ENCODE measurements around the gene RAB11B. TPM values are rescaled to one million over a fixed set of nuclear protein-coding genes. Genes with fewer than 3 reads are reported as not detected.
A peak's percentile ranks its signal among the peaks of the same experiment; 100 is the strongest.

Gene RAB11B
- total RNA-seq, 1 experiment from 2014 or later: 91.3 TPM

DNA sequence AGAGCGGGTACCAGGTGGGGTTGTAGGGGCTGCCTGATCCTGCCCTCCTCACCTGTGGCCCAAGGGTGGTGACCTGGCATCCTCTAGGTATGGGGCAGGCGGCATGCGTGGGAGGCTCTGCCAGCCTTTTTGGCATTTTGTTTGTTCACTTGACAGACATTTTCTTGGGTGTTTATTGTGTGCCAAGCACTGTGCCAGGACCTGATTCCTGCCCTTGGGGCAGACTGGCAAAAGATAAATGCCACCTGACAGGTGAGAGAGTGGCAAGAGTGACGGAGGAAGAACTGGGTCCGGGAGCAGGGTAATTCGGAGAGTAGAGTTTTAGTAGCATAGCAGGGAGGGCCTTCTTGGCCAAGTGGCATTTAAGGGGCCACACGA lies 6.0 kb downstream of the RAB11B start:
- Mint-ChIP-seq H3K27me3 (ENCODE audit: insufficient read depth, unreplicated experiment) (no peaks in the 10 kb centered on the region), H3K4me3 (ENCODE audit: unreplicated experiment) (no peak overlapping the region), H3K4me1 (ENCODE audit: low read depth, unreplicated experiment) (peaks cover 13% of the 10 kb centered on the region), H3K27ac (ENCODE audit: unreplicated experiment) (no peak overlapping the region), H3K36me3 (ENCODE audit: insufficient read depth, unreplicated experiment) (peaks cover 20% of the 10 kb centered on the region), H3K9me3 (ENCODE audit: unreplicated experiment) (no peaks in the 10 kb centered on the region)
- TF ChIP-seq, protein P1, sequence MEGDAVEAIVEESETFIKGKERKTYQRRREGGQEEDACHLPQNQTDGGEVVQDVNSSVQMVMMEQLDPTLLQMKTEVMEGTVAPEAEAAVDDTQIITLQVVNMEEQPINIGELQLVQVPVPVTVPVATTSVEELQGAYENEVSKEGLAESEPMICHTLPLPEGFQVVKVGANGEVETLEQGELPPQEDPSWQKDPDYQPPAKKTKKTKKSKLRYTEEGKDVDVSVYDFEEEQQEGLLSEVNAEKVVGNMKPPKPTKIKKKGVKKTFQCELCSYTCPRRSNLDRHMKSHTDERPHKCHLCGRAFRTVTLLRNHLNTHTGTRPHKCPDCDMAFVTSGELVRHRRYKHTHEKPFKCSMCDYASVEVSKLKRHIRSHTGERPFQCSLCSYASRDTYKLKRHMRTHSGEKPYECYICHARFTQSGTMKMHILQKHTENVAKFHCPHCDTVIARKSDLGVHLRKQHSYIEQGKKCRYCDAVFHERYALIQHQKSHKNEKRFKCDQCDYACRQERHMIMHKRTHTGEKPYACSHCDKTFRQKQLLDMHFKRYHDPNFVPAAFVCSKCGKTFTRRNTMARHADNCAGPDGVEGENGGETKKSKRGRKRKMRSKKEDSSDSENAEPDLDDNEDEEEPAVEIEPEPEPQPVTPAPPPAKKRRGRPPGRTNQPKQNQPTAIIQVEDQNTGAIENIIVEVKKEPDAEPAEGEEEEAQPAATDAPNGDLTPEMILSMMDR (IDR thresholded peaks at IDR 0.05; ENCODE audit: insufficient read depth in 1 of 2, low read depth in 1 of 2, low read length in 1 of 2, severe bottlenecking in 1 of 2, unreplicated experiment in 1 of 2): no peak
- Histone ChIP-seq H3K4me1 (peaks cover 8% of the 10 kb centered on the region; the same call in 1 of the 2 replicates), H3K4me3 (ENCODE audit: low read depth, low read length) (no peak overlapping the region), H3K36me3 (ENCODE audit: control insufficient read depth, insufficient read depth, low read length) (peaks cover 3% of the 10 kb centered on the region), H3K27me3 (replicated peaks; ENCODE audit: control insufficient read depth, insufficient read depth, low read length) (no peaks in the 10 kb centered on the region), H3K9me3 (no peaks in the 10 kb centered on the region)
- CTCF ChIA-PET: no interaction called here
- DNase-seq: no peak
- no TSS peak for BruUV-seq (replicated peaks)
- intact Hi-C loops (cut with micrococcal nuclease; ENCODE audit: unreplicated experiment): loop anchor here (2.0 to 5.0 kb wide), 2 partner anchors 41 to 129 kb away; no protein-coding TSS in a partner anchor
- POLR2A ChIA-PET: no interaction called here

DNA sequence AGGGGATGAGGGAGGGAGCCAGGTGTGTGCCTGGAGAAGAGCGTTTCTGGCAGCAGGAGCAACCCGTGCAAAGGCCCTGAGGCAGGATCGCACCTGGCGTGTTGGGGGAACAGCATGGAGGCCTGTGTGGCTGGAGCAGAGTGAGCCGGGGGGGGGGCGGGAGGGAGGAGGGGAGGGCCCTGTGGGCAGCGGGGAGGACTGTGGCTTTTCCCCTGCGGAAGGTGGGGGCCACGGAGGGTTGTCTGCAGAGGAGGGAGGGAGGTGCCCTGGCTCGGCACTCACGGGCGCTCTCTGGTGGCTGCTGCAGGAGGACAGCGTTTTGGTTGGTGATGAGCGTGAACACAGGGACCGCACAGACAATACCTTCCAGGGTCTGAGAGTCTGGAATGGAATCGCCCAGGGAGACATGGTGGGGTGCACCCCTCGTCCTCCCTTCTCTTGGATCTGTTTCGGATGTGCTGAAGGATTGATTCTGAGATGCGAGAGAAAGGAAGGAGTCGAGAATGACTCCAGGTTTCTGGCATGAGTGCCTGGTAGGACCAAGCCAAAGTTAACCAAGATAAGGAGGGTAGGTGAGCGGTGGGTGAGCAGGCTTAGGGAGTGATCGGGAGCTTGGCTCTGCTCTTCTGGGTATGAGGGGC lies 6.5 kb downstream of the RAB11B start:
- no peak overlapping the region for H3K4me3 Mint-ChIP-seq (ENCODE audit: unreplicated experiment)
- BruUV-seq (replicated peaks): no TSS peak
- TF ChIP-seq, protein P1 (IDR thresholded peaks at IDR 0.05; ENCODE audit: insufficient read depth in 1 of 2, low read depth in 1 of 2, low read length in 1 of 2, severe bottlenecking in 1 of 2, unreplicated experiment in 1 of 2): peak; percentile 43 to 51
- no peaks in the 10 kb centered on the region for H3K27me3 Mint-ChIP-seq (ENCODE audit: insufficient read depth, unreplicated experiment)
- peak; percentile 51 to 62 for DNase-seq
- Histone ChIP-seq H3K27me3 (replicated peaks; ENCODE audit: control insufficient read depth, insufficient read depth, low read length) (no peaks in the 10 kb centered on the region), H3K36me3 (ENCODE audit: control insufficient read depth, insufficient read depth, low read length) (peaks cover 2% of the 10 kb centered on the region), H3K9me3 (no peaks in the 10 kb centered on the region), H3K4me1 (0 out of 2 replicates have a peak, but pooled peaks cover 5% of the 10 kb centered on the region), H3K4me3 (ENCODE audit: low read depth, low read length) (no peak overlapping the region)
- peaks cover 20% of the 10 kb centered on the region for H3K36me3 Mint-ChIP-seq (ENCODE audit: insufficient read depth, unreplicated experiment)
- H3K27ac Mint-ChIP-seq (ENCODE audit: unreplicated experiment): peak overlapping the region; percentile 48
- peaks cover 13% of the 10 kb centered on the region for H3K4me1 Mint-ChIP-seq (ENCODE audit: low read depth, unreplicated experiment)
- ChIA-PET CTCF (no interaction called here), POLR2A (no interaction called here)
- H3K9me3 Mint-ChIP-seq (ENCODE audit: unreplicated experiment): no peaks in the 10 kb centered on the region
- intact Hi-C loops (cut with micrococcal nuclease; ENCODE audit: unreplicated experiment): loop anchor here (2.0 to 5.0 kb wide), 2 partner anchors 42 to 129 kb away; no protein-coding TSS in a partner anchor

DNA sequence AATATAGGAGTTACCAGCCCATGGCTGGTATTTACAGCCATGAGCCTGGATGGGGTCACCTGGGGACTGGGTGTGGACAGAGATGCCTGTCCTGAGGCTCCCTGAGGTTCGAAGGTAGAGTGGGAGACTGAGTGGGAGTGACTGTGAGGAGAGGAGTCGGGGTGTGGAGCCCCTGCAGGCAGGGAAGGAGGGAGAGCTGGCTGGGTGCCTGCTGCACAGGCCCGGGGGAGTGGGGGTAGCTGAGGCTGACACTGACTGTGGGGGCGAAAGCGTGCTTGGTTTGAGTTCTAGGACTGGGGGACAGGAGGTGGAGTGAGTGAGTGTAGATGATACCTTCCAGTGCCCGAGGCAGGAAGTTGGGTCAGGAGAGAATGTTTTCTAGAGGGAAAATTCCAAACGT lies 7.1 kb downstream of the RAB11B start:
- peaks cover 13% of the 10 kb centered on the region for H3K4me1 Mint-ChIP-seq (ENCODE audit: low read depth, unreplicated experiment)
- no peak overlapping the region for H3K4me3 Mint-ChIP-seq (ENCODE audit: unreplicated experiment)
- no peak for DNase-seq
- ChIA-PET CTCF (interaction anchor here (1.6 kb wide), 1 partner anchor 16 kb away, joined by 5 read pairs; the partner anchor contains the start of gene MARCHF2), POLR2A (no interaction called here)
- peaks cover 2% of the 10 kb centered on the region; the same call in 1 of the 2 replicates for H3K36me3 ChIP-seq (ENCODE audit: control insufficient read depth, insufficient read depth, low read length)
- H3K27ac Mint-ChIP-seq (ENCODE audit: unreplicated experiment): peak overlapping the region; percentile 48
- TF ChIP-seq, protein P1 (IDR thresholded peaks at IDR 0.05; ENCODE audit: insufficient read depth in 1 of 2, low read depth in 1 of 2, low read length in 1 of 2, severe bottlenecking in 1 of 2, unreplicated experiment in 1 of 2): no peak
- H3K36me3 Mint-ChIP-seq (ENCODE audit: insufficient read depth, unreplicated experiment): peaks cover 26% of the 10 kb centered on the region
- no peaks in the 10 kb centered on the region for H3K9me3 ChIP-seq
- no peaks in the 10 kb centered on the region for H3K27me3 Mint-ChIP-seq (ENCODE audit: insufficient read depth, unreplicated experiment)
- no peaks in the 10 kb centered on the region for H3K9me3 Mint-ChIP-seq (ENCODE audit: unreplicated experiment)
- H3K4me3 ChIP-seq (ENCODE audit: low read depth, low read length): no peak overlapping the region
- no peaks in the 10 kb centered on the region for H3K27me3 ChIP-seq (replicated peaks; ENCODE audit: control insufficient read depth, insufficient read depth, low read length)
- intact Hi-C loops (cut with micrococcal nuclease; ENCODE audit: unreplicated experiment): loop anchor here (2.0 to 5.0 kb wide), 2 partner anchors 42 to 130 kb away; no protein-coding TSS in a partner anchor
- BruUV-seq (replicated peaks): no TSS peak
- H3K4me1 ChIP-seq: 0 out of 2 replicates have a peak, but pooled peaks cover 5% of the 10 kb centered on the region
